ENCODE results near the gene HOXB7.

- TF ChIP-seq POLR2A (IDR thresholded peaks at IDR 0.05; ENCODE audit: low read depth, low read length) (no peak), TAF1 (IDR thresholded peaks at IDR 0.05; ENCODE audit: borderline replicate concordance, low read depth, low read length) (no peak), POLR2AphosphoS5 (IDR thresholded peaks at IDR 0.05; ENCODE audit: low read depth, low read length) (no peak)
These were observed 2.4 kb downstream of the HOXB7 start for GRCh38 chr17:48608494-48608834.

Measured in GM12892 (cell line).